CD4-positive, alpha-beta T cell treated with Interleukin-15 for 4 hours (primary cell): ENCODE measurements around the gene CRYBB3.

Experiments
- DNase-seq: peaks from one replicate; pipeline ENCODE4 v3.0.0-alpha.2; 2020; ENCODE audit warnings: low spot score

Gene CRYBB3

GRCh38 chr22:25199731-25200520 lies at the start of gene CRYBB3:
TSS of gene CRYBB3 (plus strand) at chr22:25199858. CDS start at chr22:25201397, 1,539 bp downstream.
- DNase-seq = no peak

- DNase-seq = no peak
These were observed 45.5 kb upstream of the CRYBB3 start for GRCh38 chr22:25153961-25154666.

- no peak for DNase-seq
These were observed 45.0 kb upstream of the CRYBB3 start for GRCh38 chr22:25154667-25154999.

GRCh38 chr22:25156736-25157135 lies 42.9 kb upstream of the CRYBB3 start:
- DNase-seq = no peak

- no peak for DNase-seq
These were observed 40.6 kb upstream of the CRYBB3 start for GRCh38 chr22:25159028-25159427.

GRCh38 chr22:25160120-25160996 lies 39.3 kb upstream of the CRYBB3 start:
- DNase-seq = no peak

- DNase-seq = no peak
These were observed 38.4 kb upstream of the CRYBB3 start for GRCh38 chr22:25161017-25161915.

GRCh38 chr22:25161916-25162530 lies 37.6 kb upstream of the CRYBB3 start:
- no peak for DNase-seq

- no peak for DNase-seq
These were observed 37.1 kb upstream of the CRYBB3 start for GRCh38 chr22:25162561-25162960.

- no peak for DNase-seq
These were observed 33.9 kb upstream of the CRYBB3 start for GRCh38 chr22:25165785-25166184.

- DNase-seq = no peak
These were observed 33.2 kb upstream of the CRYBB3 start for GRCh38 chr22:25166266-25167040.

- DNase-seq = no peak
These were observed 32.6 kb upstream of the CRYBB3 start for GRCh38 chr22:25167082-25167481.

GRCh38 chr22:25167834-25168601 lies 31.6 kb upstream of the CRYBB3 start:
- DNase-seq = no peak

GRCh38 chr22:25169278-25170031 lies 30.2 kb upstream of the CRYBB3 start:
- DNase-seq = no peak

GRCh38 chr22:25170426-25170980 lies 29.2 kb upstream of the CRYBB3 start:
- no peak for DNase-seq

GRCh38 chr22:25172153-25172552 lies 27.5 kb upstream of the CRYBB3 start:
- DNase-seq = peak; percentile 12

- DNase-seq = no peak
These were observed 25.3 kb upstream of the CRYBB3 start for GRCh38 chr22:25174156-25174887.
